GM23248 (cell line): ENCODE measurements around the gene CYP27B1. TPM values are rescaled to one million over a fixed set of nuclear protein-coding genes. Genes with fewer than 3 reads are reported as not detected.

Experiments used
- DNase-seq: peaks from one replicate; pipeline ENCODE4 v3.0.0-alpha.2; 2015
- H2AFZ ChIP-seq: fragments of 200-600 bp; sonication (generic); 2 replicates; pipeline ENCODE4 v1.6.1; 2016; ENCODE audit warnings: antibody characterized with exemption
- H3F3A ChIP-seq: fragments of 200-600 bp; sonication (generic); 2 replicates; pipeline ENCODE4 v1.6.1; 2016; ENCODE audit warnings: mild to moderate bottlenecking, antibody characterized with exemption, mixed run types; ENCODE audit not compliant: insufficient read depth
- H3K27ac ChIP-seq: fragments of 200-600 bp; sonication (generic); 2 replicates; pipeline ENCODE4 v1.5.1; 2016; ENCODE audit warnings: mild to moderate bottlenecking
- H3K27me3 ChIP-seq: fragments of 200-600 bp; sonication (generic); replicated peaks from 2 replicates; pipeline ENCODE4 v1.6.1; 2016; ENCODE audit warnings: mild to moderate bottlenecking; ENCODE audit not compliant: insufficient read depth
- H3K36me3 ChIP-seq: fragments of 200-600 bp; sonication (generic); 2 replicates; pipeline ENCODE4 v1.6.1; 2016; ENCODE audit warnings: low read depth, mild to moderate bottlenecking
- H3K4me1 ChIP-seq: fragments of 200-600 bp; sonication (generic); 2 replicates; pipeline ENCODE4 v1.6.1; 2016; ENCODE audit warnings: mild to moderate bottlenecking; ENCODE audit not compliant: insufficient read depth
- H3K4me2 ChIP-seq: fragments of 200-600 bp; sonication (generic); one replicate; pipeline ENCODE4 v1.6.1; 2016; ENCODE audit warnings: mild to moderate bottlenecking; ENCODE audit not compliant: unreplicated experiment
- H3K4me3 ChIP-seq: fragments of 200-600 bp; sonication (generic); 2 replicates; pipeline ENCODE4 v1.5.1; 2016; ENCODE audit warnings: mild to moderate bottlenecking
- H3K79me2 ChIP-seq: fragments of 200-600 bp; sonication (generic); 2 replicates; pipeline ENCODE4 v1.6.1; 2016; ENCODE audit warnings: mild to moderate bottlenecking; ENCODE audit not compliant: insufficient read depth
- H3K9ac ChIP-seq: fragments of 200-600 bp; sonication (generic); 2 replicates; pipeline ENCODE4 v1.6.1; 2016; ENCODE audit warnings: mild to moderate bottlenecking
- H3K9me2 ChIP-seq: fragments of 200-600 bp; sonication (generic); 2 replicates; pipeline ENCODE4 v1.6.1; 2016; ENCODE audit warnings: mixed run types, mild to moderate bottlenecking, moderate library complexity; ENCODE audit not compliant: insufficient read depth
- H3K9me3 ChIP-seq: fragments of 200-600 bp; sonication (generic); one replicate; pipeline ENCODE4 v1.6.1; 2017; ENCODE audit warnings: low read depth
- H4K20me1 ChIP-seq: fragments of 200-600 bp; sonication (generic); 2 replicates; pipeline ENCODE4 v1.6.0; 2016; ENCODE audit not compliant: insufficient read depth
- EZH2 ChIP-seq: fragments of 200-600 bp; sonication (generic); IDR thresholded peaks from 2 replicates; pipeline ENCODE4 v1.6.1; 2018; ENCODE audit warnings: antibody characterized with exemption, mild to moderate bottlenecking; ENCODE audit not compliant: insufficient read depth, poor library complexity, severe bottlenecking
- EZH2phosphoT487 ChIP-seq: fragments of 200-600 bp; sonication (generic); IDR thresholded peaks from 2 replicates; pipeline ENCODE4 v1.6.1; 2018; ENCODE audit warnings: antibody characterized with exemption, moderate library complexity, mild to moderate bottlenecking, low read depth; ENCODE audit not compliant: insufficient read depth
- WGBS, 2 experiments: methylation state at CpG; one replicate each; pipeline ENCODE4 v1.1.6; 2015 to 2017; ENCODE audit warnings: low lambda C conversion rate in 2 of 2, low coverage in 1 of 2; ENCODE audit errors: missing lambda C conversion rate in 2 of 2; 5-methylcytosine and 5-hydroxymethylcytosine counted together
- in situ Hi-C: fragments of 300-500 bp; cut with MboI; formaldehyde crosslinking; loops from 2 replicates; pipeline ENCODE4 v1.15.0; 2020
- polyA plus RNA-seq: library from polyadenylated mRNA; unstranded; fragments of >200 nt; fragmentation: Nextera tagmentation; extraction: Ambion mirVana; gene quantifications from 2 replicates; pipeline ENCODE4 v1.2.1, GENCODE V29; 2016
- total RNA-seq: library from RNA; depleted of rRNA; stranded (reverse); fragments of >200 nt; shearing (Covaris generic); gene quantifications from 2 replicates; pipeline ENCODE4 v1.2.3, GENCODE V29; 2014

The CYP27B1 gene
- total and polyA plus RNA-seq, 2 experiments from 2014 or later = 0.78 to 0.86 TPM

DNA sequence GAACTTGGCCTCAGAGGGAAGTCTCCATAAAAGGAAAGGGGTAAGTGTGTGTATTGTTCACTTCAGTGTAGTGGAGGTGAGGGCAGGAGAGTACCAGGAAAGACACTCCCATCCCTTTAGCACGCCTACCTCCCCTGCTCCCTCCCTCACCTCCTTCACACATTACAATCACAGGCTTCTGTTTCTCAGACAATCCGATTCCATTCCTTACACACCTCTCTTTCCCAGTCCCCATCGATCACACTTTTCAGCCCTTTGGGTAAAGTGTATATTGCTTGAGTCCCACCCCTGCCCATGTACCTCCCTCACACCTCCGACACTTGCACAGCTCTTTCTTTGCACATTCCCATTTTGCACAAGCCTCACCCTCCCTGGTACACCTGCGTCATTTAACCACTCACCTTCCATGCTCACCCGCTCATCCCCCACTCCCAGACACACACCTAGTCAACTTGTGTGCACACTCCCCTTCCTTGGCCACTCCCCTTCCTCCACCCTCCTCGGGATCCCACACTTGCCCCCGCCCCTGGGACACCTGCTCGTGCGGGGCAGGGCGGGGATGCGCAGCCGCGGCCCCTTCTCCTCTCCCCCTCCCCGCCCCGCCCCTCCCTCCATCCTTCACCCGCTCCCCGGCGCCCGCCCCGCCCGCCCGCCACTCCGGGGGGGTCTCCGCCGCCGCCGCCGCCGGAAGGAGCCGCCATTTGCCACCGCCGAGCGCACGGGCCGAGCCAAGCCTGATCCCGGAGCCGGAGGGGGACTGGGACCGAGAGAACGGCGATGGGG, 12.3 kb downstream of the CYP27B1 start, which contains the start of gene MARCHF9:
MARCHF9 (plus strand) TSS at position 693 of the 783 bp plus-strand sequence. CDS start 426 bp downstream, outside the sequence.
- TF ChIP-seq EZH2phosphoT487 = no peak
- peak; percentile 90 for TF ChIP-seq EZH2
- WGBS, 2 experiments = 3 to 9% methylated on average over 9 to 41 of the region's 41 CpGs
- DNase-seq = no peak
- H3K36me3 ChIP-seq = no peaks in the 10 kb centered on the region
- no peak within 1 kb of the TSS for H2AFZ ChIP-seq
- peaks cover 11% of the 10 kb centered on the region for H3F3A ChIP-seq
- H3K4me3 ChIP-seq = peak within 1 kb of the TSS; percentile 36
- H3K4me2 ChIP-seq = peak within 1 kb of the TSS; percentile 19
- in situ Hi-C loops = no loop called here
- H3K4me1 ChIP-seq = peaks cover 4% of the 10 kb centered on the region; the same call in 1 of the 2 replicates
- H3K9me2 ChIP-seq = no peaks in the 10 kb centered on the region
- H4K20me1 ChIP-seq = no peaks in the 10 kb centered on the region
- H3K9ac ChIP-seq = no peak within 1 kb of the TSS
- no peak within 1 kb of the TSS for H3K27ac ChIP-seq
- H3K9me3 ChIP-seq = no peaks in the 10 kb centered on the region
- H3K79me2 ChIP-seq = peaks cover 25% of the 10 kb centered on the region
- peaks cover 22% of the 10 kb centered on the region for H3K27me3 ChIP-seq

DNA sequence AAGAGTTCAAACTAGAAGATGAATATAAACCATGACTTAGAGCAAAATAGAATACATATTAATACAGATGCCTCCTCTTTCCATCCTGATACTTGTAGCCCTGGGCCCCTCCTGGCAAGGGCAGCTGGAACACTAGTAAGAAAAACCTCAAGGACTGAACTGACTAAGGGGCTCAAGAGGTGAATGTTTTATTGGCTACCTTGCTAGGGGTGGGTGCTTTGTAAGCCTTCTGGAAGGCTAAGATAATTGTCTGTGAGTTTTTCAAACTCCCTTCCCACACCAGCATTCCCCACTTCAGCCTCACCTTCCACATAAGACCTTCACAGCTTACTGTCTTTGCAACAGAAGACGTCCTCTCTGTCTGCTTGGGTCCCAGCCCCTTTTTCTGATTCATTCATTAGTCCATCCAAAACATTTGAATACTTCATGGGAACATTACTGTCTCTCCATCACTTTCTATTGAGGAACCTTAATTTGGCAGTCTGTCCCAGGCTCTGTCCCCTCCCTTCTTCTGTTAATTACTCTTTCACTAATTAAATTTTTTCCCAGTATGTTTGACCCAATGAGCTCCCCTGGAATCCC, 13.0 kb downstream of the CYP27B1 start:
- no peak overlapping the region for H3K27ac ChIP-seq
- no peaks in the 10 kb centered on the region for H3K9me3 ChIP-seq
- H3F3A ChIP-seq = peaks cover 11% of the 10 kb centered on the region
- H4K20me1 ChIP-seq = no peaks in the 10 kb centered on the region
- H3K9ac ChIP-seq = no peak overlapping the region
- in situ Hi-C loops = no loop called here
- DNase-seq = no peak
- no peak overlapping the region for H2AFZ ChIP-seq
- no peak for TF ChIP-seq EZH2
- TF ChIP-seq EZH2phosphoT487 = no peak
- H3K4me1 ChIP-seq = peaks cover 4% of the 10 kb centered on the region; the same call in 1 of the 2 replicates
- no peak overlapping the region for H3K4me3 ChIP-seq
- H3K79me2 ChIP-seq = peaks cover 33% of the 10 kb centered on the region
- H3K4me2 ChIP-seq = no peak overlapping the region
- WGBS, 2 experiments = 31 to 57% methylated on average over 1 of the region's 1 CpG
- peaks cover 22% of the 10 kb centered on the region for H3K27me3 ChIP-seq
- H3K9me2 ChIP-seq = no peaks in the 10 kb centered on the region
- no peaks in the 10 kb centered on the region for H3K36me3 ChIP-seq

DNA sequence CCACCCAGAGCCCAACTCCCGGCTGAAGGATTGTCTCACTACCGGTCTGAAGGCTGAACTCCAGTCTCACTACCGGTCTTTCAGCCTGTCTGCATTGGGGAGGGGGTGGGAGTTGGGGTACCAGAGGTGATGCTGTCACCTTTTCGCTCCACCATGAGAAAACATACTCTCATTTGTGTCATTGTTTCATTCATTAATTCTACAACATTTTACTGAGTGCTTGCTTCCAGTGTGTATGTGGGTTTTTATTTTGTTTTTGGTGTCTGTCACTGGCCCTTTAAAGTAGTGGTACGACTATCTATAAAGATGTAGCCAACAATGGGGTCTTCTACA, 14.2 kb downstream of the CYP27B1 start:
- H3K27me3 ChIP-seq = peaks cover 22% of the 10 kb centered on the region
- no peak for DNase-seq
- no peaks in the 10 kb centered on the region for H4K20me1 ChIP-seq
- H3K36me3 ChIP-seq = peaks cover 5% of the 10 kb centered on the region; the same call in 1 of the 2 replicates
- H3K4me3 ChIP-seq = peak overlapping the region; percentile 94
- no peaks in the 10 kb centered on the region for H3K9me3 ChIP-seq
- peaks cover 33% of the 10 kb centered on the region for H3K79me2 ChIP-seq
- peak overlapping the region; percentile 67 for H3K4me2 ChIP-seq
- in situ Hi-C loops = no loop called here
- peak overlapping the region; percentile 58 for H2AFZ ChIP-seq
- H3K9ac ChIP-seq = peak overlapping the region; percentile 45
- no peak overlapping the region for H3K27ac ChIP-seq
- H3F3A ChIP-seq = peaks cover 11% of the 10 kb centered on the region
- TF ChIP-seq EZH2 (no peak), EZH2phosphoT487 (no peak)
- no peaks in the 10 kb centered on the region for H3K9me2 ChIP-seq
- whole genome bisulfite sequencing, 2 experiments = 1% methylated on average over 5 of the region's 5 CpGs
- H3K4me1 ChIP-seq = peaks cover 4% of the 10 kb centered on the region; the same call in 1 of the 2 replicates

DNA sequence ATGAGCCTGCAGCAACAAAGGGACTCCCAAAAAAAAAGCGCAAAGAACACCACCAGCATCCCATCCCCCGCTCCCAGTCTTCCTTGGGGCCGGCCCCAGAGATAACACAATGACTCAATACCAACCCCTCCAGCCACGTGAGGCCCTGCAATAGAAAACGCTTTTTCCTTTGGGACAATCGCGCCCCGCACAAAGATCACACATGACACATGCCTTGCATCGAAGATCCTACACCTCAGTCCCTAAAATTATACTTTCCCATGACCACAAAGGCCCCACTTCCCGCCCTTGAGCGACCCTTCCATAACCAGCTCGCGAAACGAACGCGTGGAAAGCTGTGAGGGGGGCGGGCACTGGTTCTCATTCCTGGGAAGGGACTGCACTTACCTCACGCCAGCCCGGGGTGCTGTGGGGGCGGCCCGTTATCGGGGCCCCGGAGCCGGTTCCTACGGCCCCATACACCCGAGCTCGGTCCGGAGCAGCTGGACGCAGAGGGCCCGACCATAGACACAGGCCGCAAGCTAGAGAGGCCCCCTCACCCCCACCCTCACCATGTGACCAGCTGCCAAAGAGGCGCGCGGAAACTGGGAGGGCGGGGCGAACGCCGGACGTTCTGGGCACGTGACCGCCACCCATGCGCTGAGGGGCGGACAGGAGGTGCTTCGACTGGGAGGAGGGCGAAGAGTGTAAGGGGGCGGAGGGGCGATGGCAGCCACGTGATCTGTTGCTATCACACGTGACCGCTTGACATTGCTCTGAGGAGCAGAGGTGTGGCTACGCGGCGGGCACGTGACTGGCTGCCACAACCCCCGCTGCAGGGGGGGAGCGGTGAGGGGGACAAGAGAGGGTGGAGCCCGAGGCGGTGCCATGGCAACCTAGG, 14.8 kb downstream of the CYP27B1 start, which contains the start of gene CDK4:
CDK4 (minus strand) TSS at position 523 of the 880 bp plus-strand sequence. CDS start 593 bp downstream, outside the sequence.
- H3K9me2 ChIP-seq = no peaks in the 10 kb centered on the region
- in situ Hi-C loops = no loop called here
- peaks cover 17% of the 10 kb centered on the region for H3F3A ChIP-seq
- TF ChIP-seq EZH2phosphoT487 (no peak), EZH2 (no peak)
- peak within 1 kb of the TSS; percentile 96 for H3K4me2 ChIP-seq
- peaks cover 10% of the 10 kb centered on the region; the same call in 1 of the 2 replicates for H3K36me3 ChIP-seq
- peak; percentile 99 for DNase-seq
- H3K9ac ChIP-seq = peak within 1 kb of the TSS; percentile 98
- H3K79me2 ChIP-seq = peaks cover 33% of the 10 kb centered on the region
- peak within 1 kb of the TSS; percentile 94 for H3K27ac ChIP-seq
- H2AFZ ChIP-seq = peak within 1 kb of the TSS; percentile 83
- WGBS, 2 experiments = 0 to 2% methylated on average over 44 to 56 of the region's 58 CpGs
- H3K9me3 ChIP-seq = no peaks in the 10 kb centered on the region
- H3K27me3 ChIP-seq = peaks cover 22% of the 10 kb centered on the region
- peaks cover 4% of the 10 kb centered on the region; the same call in 1 of the 2 replicates for H3K4me1 ChIP-seq
- H4K20me1 ChIP-seq = no peaks in the 10 kb centered on the region
- peak within 1 kb of the TSS; percentile 94 for H3K4me3 ChIP-seq
